ENCODE results near the gene C1orf159.

DNA sequence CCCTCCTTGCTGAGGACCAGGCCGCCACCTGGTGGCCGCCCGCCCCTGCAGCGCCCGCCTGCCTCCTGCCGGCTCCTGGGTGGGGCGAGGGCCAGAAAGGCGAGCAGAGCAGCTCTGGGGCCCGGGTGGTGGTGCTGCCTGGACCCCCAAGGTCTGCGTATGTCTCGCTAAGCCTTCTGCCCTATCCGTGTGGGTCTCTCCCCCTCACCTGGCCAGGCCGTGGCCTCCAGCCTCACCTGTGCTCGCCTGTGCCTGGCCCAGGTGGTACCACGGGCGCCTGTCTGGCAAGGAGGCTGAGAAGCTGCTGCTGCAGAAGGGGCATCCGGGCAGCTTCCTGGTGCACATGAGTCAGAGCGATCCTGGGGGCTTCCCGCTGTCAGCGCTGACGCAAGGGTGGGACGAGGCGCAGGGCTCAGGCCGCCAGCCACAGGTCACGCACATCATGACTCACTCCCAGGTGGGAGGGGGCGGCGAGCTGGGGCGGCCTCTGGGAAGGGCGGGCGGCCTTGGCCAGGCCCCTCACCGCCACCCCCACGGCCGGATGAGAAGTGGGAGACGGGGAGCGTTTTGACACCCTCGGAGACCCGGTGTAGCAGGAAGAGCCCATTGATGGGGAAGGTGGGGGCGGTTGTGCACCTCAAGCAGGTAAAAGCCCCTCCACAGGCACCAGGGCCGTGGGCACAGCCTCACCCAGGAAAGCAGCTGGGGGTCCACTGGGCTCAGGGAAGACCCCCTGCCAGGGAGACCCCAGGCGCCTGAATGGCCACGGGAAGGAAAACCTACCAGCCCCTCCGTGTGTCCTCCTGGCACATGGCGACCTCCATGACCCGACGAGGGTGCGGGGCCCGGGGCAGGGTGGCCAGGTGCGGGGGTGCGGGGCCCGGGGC lies 51.7 kb downstream of the C1orf159 start:
- TF ChIP-seq CTCF (IDR thresholded peaks at IDR 0.05; ENCODE audit: poor library complexity) (peak; percentile 84), EZH2 (IDR thresholded peaks at IDR 0.05; ENCODE audit: borderline replicate concordance) (no peak), EZH2phosphoT487 (IDR thresholded peaks at IDR 0.05; ENCODE audit: low read depth, severe bottlenecking, unreplicated experiment) (no peak)
